ENCODE data around the gene PHIP.
A peak's percentile ranks its signal among the peaks of the same experiment; 100 is the strongest.
"Not testable (repeated sequence)": the region's sequence is repeated elsewhere in the genome, so short reads cannot be mapped to it uniquely, and the experiment has no call there.

PHIP gene

GRCh38 chr6:79078075-79078969, at the start of gene PHIP:
TSS of gene PHIP (minus strand) at chr6:79078254. CDS start at chr6:79078068, 186 bp downstream.
- peak within 1 kb of the TSS; percentile 96 for H3K4me3 ChIP-seq (ENCODE audit: low read depth, low read length)

- no peak overlapping the region for H3K4me3 ChIP-seq (ENCODE audit: low read depth, low read length)
Measured at GRCh38 chr6:79127660-79128059, 49.6 kb upstream of the PHIP start.

GRCh38 chr6:79119217-79119616, 41.2 kb upstream of the PHIP start:
- H3K4me3 ChIP-seq (ENCODE audit: low read depth, low read length) = no peak overlapping the region

- no peak overlapping the region for H3K4me3 ChIP-seq (ENCODE audit: low read depth, low read length)
Measured at GRCh38 chr6:79117752-79118151, 39.7 kb upstream of the PHIP start.

- H3K4me3 ChIP-seq (ENCODE audit: low read depth, low read length) = no peak overlapping the region
Measured at GRCh38 chr6:79115553-79116182, 37.6 kb upstream of the PHIP start.

DNA sequence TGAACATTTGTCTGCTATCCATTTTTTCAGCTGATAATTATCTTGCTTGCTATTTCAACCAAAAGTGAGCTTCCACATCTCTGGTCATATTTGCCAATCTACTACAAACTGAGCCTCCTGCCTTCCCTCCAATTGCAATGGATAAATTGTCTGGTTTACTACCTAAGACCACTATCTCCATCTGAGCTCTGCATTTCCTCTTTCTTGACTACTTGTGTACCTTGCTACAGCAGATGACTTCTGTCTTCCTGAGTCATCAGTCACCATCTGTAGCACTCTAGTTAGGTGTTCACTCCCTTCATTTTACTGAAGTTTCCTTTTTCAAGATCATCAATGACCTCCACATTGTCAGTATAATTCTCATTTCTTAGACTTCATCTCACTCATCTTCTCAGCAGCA, 33.5 kb upstream of the PHIP start:
- no peak overlapping the region for H3K4me3 ChIP-seq (ENCODE audit: low read depth, low read length)

DNA sequence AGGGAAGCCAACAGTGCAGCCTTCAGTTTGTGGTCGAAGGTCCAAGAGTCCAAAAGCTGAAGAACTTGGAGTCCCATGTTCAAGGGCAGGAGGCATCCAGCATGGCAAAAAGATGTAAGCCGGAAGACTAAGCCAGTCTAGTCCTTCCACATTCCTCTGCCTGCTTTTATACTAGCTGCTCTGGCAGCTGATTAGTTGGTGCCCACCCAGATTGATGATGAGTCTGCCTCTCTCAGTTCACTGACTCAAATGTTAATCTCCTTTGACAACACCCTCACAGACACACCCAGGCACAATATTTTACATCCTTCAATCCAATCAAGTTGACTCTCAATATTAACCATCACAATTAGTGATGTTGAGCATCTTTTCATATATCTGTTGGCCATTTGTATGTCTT, 23.1 kb upstream of the PHIP start:
- no peak overlapping the region for H3K4me3 ChIP-seq (ENCODE audit: low read depth, low read length)

- H3K4me3 ChIP-seq (ENCODE audit: low read depth, low read length) = no peak overlapping the region
Measured at GRCh38 chr6:79100304-79100703, 22.2 kb upstream of the PHIP start.

GRCh38 chr6:79094938-79095337, 16.9 kb upstream of the PHIP start:
- H3K4me3 ChIP-seq (ENCODE audit: low read depth, low read length) = no peak overlapping the region

DNA sequence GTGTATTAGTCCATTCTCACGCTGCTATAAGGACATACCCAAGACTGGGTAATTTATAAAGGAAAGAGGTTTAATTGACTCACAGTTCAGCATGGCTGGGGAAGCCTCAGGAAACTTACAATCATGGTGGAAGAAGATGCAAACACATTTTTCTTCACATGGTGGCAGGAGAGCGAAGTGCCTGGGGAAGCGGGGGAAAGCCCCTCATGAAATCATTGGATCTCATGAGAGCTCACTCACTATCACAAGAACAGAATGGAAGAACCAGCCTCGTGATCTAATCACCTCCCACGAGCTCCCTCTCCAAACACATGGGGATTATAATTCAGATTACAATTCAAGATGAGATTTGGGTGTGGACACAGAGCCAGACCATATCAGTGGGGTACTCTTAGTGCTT, 13.7 kb upstream of the PHIP start:
- not testable (repeated sequence) for H3K4me3 ChIP-seq (ENCODE audit: low read depth, low read length)

DNA sequence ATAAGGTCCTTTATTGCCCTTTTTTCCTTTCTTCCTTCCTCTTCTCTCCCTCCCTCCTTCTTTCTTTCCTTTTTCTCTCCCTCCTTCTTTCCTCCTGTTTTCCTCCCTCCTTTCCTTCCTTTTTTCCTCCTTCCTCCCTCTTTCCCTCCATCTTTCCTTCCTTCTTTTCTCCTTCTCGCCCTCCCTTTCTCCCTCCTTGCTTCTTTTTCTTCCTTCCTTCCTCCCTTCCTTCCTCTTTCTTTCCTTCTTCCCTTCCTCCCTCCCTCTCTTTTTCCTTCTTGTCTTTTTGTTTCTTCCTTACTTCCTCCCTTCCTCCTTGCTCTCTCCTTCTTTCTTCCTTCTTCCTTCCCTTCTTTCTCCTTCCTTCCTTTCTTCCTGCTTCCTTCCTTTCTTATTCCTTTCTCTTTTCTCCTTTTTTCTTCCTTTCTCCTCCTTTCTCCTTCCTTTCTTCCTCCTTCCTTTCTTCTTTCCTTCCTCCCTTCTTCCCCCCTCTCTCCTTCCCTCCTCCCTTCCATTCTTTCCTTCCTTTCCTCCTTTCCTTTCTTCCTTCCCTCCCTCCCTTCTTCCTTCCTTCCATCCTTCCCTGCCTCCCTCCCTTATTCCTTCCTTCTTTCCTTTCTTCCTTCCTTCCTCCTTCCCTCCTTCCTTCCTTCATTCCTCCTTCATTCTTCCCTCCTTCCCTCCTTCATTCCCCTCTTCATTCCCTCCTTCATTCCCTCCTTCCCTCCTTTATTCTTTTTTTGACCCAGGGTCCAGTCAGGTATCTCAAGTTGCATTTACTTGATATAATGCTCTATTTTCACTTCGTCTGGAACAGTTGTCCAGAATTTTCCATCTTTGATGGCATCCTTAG, 11.7 kb upstream of the PHIP start:
- H3K4me3 ChIP-seq (ENCODE audit: low read depth, low read length) = no peak overlapping the region

GRCh38 chr6:79084693-79085092, 6.6 kb upstream of the PHIP start:
- no peak overlapping the region for H3K4me3 ChIP-seq (ENCODE audit: low read depth, low read length)

DNA sequence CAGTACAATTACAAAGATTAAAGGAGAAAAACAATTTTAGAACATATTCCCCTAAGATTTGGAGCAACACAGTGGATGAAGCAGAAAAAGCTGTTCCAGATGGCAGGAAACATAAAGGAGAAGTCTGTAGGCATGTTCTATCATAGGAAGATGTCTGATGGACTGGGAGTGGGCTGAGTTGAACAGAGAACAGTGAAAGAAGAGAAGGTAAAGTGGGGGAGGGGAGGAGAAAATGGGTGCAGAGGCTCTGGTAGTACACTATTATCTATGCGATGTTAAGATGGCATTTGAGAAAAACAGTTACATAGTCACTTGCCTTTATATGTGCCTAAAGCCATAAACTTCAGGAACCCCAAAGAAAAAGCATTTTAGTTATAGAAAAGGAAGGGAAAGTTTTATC, 4.2 kb upstream of the PHIP start:
- no peak overlapping the region for H3K4me3 ChIP-seq (ENCODE audit: low read depth, low read length)

GRCh38 chr6:79081663-79082062, 3.6 kb upstream of the PHIP start:
- H3K4me3 ChIP-seq (ENCODE audit: low read depth, low read length) = no peak overlapping the region

- H3K4me3 ChIP-seq (ENCODE audit: low read depth, low read length) = peak overlapping the region; percentile 96
Measured at GRCh38 chr6:79079561-79080041, 1.5 kb upstream of the PHIP start.

- peak overlapping the region; percentile 96 for H3K4me3 ChIP-seq (ENCODE audit: low read depth, low read length)
Measured at GRCh38 chr6:79077715-79078074, 359 bp downstream of the PHIP start.

DNA sequence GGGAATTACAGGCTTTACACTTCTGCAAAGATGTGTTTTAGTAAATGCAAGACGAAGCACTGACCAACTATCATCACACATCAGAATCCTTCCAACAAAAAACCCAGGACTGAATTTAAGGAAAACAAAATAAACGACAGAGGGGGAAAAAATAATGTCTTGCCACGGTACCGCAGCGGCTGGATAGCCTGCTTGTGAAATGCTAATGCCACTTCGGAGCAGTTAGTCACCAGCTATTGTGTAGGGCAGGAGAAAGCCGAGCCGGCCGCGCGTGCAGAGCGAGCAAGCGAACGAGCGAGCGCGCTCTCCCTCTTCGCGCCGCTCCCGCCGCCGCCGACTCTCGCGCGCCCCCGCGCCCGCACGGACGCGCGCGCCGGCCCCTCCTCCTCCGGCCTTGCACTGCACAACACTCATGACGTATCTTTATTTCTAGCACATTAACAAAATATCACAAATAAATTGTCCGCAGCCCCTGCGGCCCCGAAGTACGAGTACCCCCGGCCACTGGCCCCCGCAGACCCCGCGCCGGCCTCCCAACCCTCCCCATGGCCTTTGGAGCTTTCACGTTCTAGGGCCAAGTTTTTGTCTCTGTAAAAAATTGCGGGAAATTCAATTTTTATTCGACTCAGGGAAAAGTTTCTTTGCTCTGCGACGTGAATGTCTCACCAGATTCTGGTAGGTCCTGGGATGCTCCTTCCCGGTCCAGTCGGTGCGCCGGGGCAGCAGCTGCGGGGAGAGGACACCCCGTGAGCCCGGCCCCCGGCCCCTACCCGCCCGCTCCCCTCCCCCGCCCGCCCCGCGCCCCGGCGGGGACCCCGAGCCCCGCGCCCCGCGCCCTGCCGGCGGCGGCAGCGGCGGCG, 1.0 kb downstream of the PHIP start:
- H3K4me3 ChIP-seq (ENCODE audit: low read depth, low read length) = peak overlapping the region; percentile 72

DNA sequence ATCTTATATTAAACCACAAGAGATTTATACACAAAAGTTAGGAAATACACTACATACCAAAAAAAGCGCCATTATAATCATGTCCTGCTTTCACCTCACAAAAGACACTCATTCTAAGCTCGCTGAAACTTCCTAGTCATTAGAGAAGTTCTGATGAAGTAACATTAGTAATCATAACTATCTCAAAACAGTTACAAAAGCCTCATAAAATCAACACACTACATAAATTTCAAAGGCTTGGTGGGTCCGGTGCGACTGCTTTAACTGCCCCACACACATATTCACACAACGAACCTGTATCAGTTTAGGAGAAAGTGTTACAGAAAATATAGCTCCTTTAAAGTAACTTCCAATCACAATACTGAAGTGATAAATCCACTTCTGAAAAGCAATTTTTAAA, 1.9 kb downstream of the PHIP start:
- H3K4me3 ChIP-seq (ENCODE audit: low read depth, low read length) = peak overlapping the region; percentile 72

- no peak overlapping the region for H3K4me3 ChIP-seq (ENCODE audit: low read depth, low read length)
Measured at GRCh38 chr6:79073888-79074287, 4.2 kb downstream of the PHIP start.

- no peak overlapping the region for H3K4me3 ChIP-seq (ENCODE audit: low read depth, low read length)
Measured at GRCh38 chr6:79072640-79073181, 5.3 kb downstream of the PHIP start.

Measured in iPS-11a (cell line).